Astrocyte (in vitro differentiated cells and primary cell): ENCODE measurements around the gene NLGN1. TPM values are rescaled to one million over a fixed set of nuclear protein-coding genes. Genes with fewer than 3 reads are reported as not detected.

Experiments
- DNase-seq: peaks from one replicate; pipeline ENCODE4 v3.0.0-alpha.2; 2010; ENCODE audit warnings: low read depth
- FAIRE-seq: peaks from 2 replicates; lab custom pipeline; 2011; peaks lifted over from hg19 to GRCh38; lab: Jason Lieb, UNC
- H2AFZ ChIP-seq: 2 replicates; pipeline ENCODE4 v1.6.0; 2012; ENCODE audit warnings: low read depth, low read length, inconsistent platforms
- H3K27ac ChIP-seq: 2 replicates; pipeline ENCODE4 v1.5.1; 2011; ENCODE audit warnings: low read depth, low read length, inconsistent platforms
- H3K27me3 ChIP-seq: 2 replicates; pipeline ENCODE4 v1.6.0; 2011; ENCODE audit warnings: low read length, inconsistent platforms; ENCODE audit not compliant: insufficient read depth
- H3K36me3 ChIP-seq: 2 replicates; pipeline ENCODE4 v1.5.1; 2011; ENCODE audit warnings: low read length, inconsistent platforms; ENCODE audit not compliant: insufficient read depth
- H3K4me1 ChIP-seq: 2 replicates; pipeline ENCODE4 v1.5.1; 2011; ENCODE audit warnings: low read length, inconsistent platforms; ENCODE audit not compliant: insufficient read depth
- H3K4me2 ChIP-seq: 2 replicates; pipeline ENCODE4 v1.6.0; 2012; ENCODE audit warnings: low read length, inconsistent platforms
- H3K4me3 ChIP-seq: 2 replicates; pipeline ENCODE4 v1.5.1; 2011; ENCODE audit warnings: low read depth, mild to moderate bottlenecking, low read length, inconsistent platforms; ENCODE audit not compliant: insufficient read depth
- H3K79me2 ChIP-seq: 2 replicates; pipeline ENCODE4 v1.6.0; 2012; ENCODE audit warnings: mild to moderate bottlenecking, low read length, inconsistent platforms; ENCODE audit not compliant: insufficient read depth
- H3K9ac ChIP-seq: 2 replicates; pipeline ENCODE4 v1.6.0; 2012; ENCODE audit warnings: mild to moderate bottlenecking, low read length, inconsistent platforms
- H3K9me3 ChIP-seq: 2 replicates; pipeline ENCODE4 v1.5.1; 2012; ENCODE audit warnings: low read depth, mild to moderate bottlenecking, low read length, inconsistent platforms; ENCODE audit not compliant: insufficient read depth
- H4K20me1 ChIP-seq: 2 replicates; pipeline ENCODE4 v1.6.0; 2012; ENCODE audit warnings: low read length, inconsistent platforms; ENCODE audit not compliant: insufficient read depth
- H3K27ac Mint-ChIP-seq: one replicate; pipeline ENCODE4 v1.8.0; 2021; ENCODE audit warnings: mild to moderate bottlenecking, mixed read lengths; ENCODE audit not compliant: unreplicated experiment
- H3K27me3 Mint-ChIP-seq: one replicate; pipeline ENCODE4 v1.8.0; 2021; ENCODE audit warnings: low read depth, mixed read lengths; ENCODE audit not compliant: unreplicated experiment
- H3K36me3 Mint-ChIP-seq: one replicate; pipeline ENCODE4 v1.8.0; 2021; ENCODE audit warnings: low read depth, mixed read lengths; ENCODE audit not compliant: unreplicated experiment
- H3K4me1 Mint-ChIP-seq: one replicate; pipeline ENCODE4 v1.8.0; 2021; ENCODE audit warnings: low read depth, mixed read lengths; ENCODE audit not compliant: unreplicated experiment
- H3K4me3 Mint-ChIP-seq: one replicate; pipeline ENCODE4 v1.8.0; 2021; ENCODE audit warnings: mild to moderate bottlenecking, moderate library complexity, mixed read lengths; ENCODE audit not compliant: unreplicated experiment
- H3K9me3 Mint-ChIP-seq: one replicate; pipeline ENCODE4 v1.8.0; 2021; ENCODE audit warnings: mild to moderate bottlenecking, mixed read lengths; ENCODE audit not compliant: unreplicated experiment
- EZH2 ChIP-seq: IDR thresholded peaks from 2 replicates; pipeline ENCODE4 v1.6.1; 2012; ENCODE audit warnings: mild to moderate bottlenecking, low read length, inconsistent platforms; ENCODE audit not compliant: insufficient read depth
- total RNA-seq: library from RNA; stranded (reverse); gene quantifications from 2 replicates; pipeline ENCODE4 v1.2.1, GENCODE V29; 2021
- TF ChIP-seq, protein P1 (sequence below): IDR thresholded peaks from 2 replicates; pipeline ENCODE4 v1.5.1; 2011; ENCODE audit warnings: low read depth, mild to moderate bottlenecking, inconsistent platforms, low read length, moderate library complexity; ENCODE audit not compliant: insufficient read depth

The NLGN1 gene
- total RNA-seq, 1 donor from 2014 or later: 1.2 TPM

- Mint-ChIP-seq H3K27me3 (no peaks in the 10 kb centered on the region), H3K9me3 (no peaks in the 10 kb centered on the region)
- no peak for FAIRE-seq
These were observed 794.9 kb downstream of the NLGN1 start for GRCh38 chr3:174192471-174192870.

GRCh38 chr3:174193604-174194003, 796.1 kb downstream of the NLGN1 start:
- Histone ChIP-seq H3K4me3 (no peak overlapping the region), H3K4me2 (no peak overlapping the region), H3K4me1 (no peaks in the 10 kb centered on the region), H2AFZ (no peak overlapping the region), H3K27me3 (no peaks in the 10 kb centered on the region), H3K9ac (no peak overlapping the region), H3K27ac (no peak overlapping the region), H4K20me1 (no peaks in the 10 kb centered on the region), H3K79me2 (no peaks in the 10 kb centered on the region), H3K9me3 (no peaks in the 10 kb centered on the region), H3K36me3 (no peaks in the 10 kb centered on the region)
- TF ChIP-seq, protein P1, sequence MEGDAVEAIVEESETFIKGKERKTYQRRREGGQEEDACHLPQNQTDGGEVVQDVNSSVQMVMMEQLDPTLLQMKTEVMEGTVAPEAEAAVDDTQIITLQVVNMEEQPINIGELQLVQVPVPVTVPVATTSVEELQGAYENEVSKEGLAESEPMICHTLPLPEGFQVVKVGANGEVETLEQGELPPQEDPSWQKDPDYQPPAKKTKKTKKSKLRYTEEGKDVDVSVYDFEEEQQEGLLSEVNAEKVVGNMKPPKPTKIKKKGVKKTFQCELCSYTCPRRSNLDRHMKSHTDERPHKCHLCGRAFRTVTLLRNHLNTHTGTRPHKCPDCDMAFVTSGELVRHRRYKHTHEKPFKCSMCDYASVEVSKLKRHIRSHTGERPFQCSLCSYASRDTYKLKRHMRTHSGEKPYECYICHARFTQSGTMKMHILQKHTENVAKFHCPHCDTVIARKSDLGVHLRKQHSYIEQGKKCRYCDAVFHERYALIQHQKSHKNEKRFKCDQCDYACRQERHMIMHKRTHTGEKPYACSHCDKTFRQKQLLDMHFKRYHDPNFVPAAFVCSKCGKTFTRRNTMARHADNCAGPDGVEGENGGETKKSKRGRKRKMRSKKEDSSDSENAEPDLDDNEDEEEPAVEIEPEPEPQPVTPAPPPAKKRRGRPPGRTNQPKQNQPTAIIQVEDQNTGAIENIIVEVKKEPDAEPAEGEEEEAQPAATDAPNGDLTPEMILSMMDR: no peak
- no peak for TF ChIP-seq EZH2
- no peaks in the 10 kb centered on the region for H3K36me3 Mint-ChIP-seq
- no peaks in the 10 kb centered on the region for H3K9me3 Mint-ChIP-seq
- DNase-seq: no peak
- no peak overlapping the region for H3K27ac Mint-ChIP-seq
- H3K27me3 Mint-ChIP-seq: no peaks in the 10 kb centered on the region
- no peaks in the 10 kb centered on the region for H3K4me1 Mint-ChIP-seq
- FAIRE-seq: no peak
- H3K4me3 Mint-ChIP-seq: no peak overlapping the region

More at GRCh38 chr3:174192471-174192870, 794.9 kb downstream of the NLGN1 start:
- no peaks in the 10 kb centered on the region for H3K36me3 ChIP-seq
- no peaks in the 10 kb centered on the region for H4K20me1 ChIP-seq
- no peaks in the 10 kb centered on the region for H3K36me3 Mint-ChIP-seq
- H3K4me1 Mint-ChIP-seq: no peaks in the 10 kb centered on the region
- no peak for TF ChIP-seq EZH2
- TF ChIP-seq, protein P1: no peak
- H3K27ac Mint-ChIP-seq: no peak overlapping the region
- DNase-seq: no peak
- no peaks in the 10 kb centered on the region for H3K4me1 ChIP-seq
- H3K79me2 ChIP-seq: no peaks in the 10 kb centered on the region
- no peak overlapping the region for H2AFZ ChIP-seq
- H3K4me3 Mint-ChIP-seq: no peak overlapping the region
- H3K4me3 ChIP-seq: no peak overlapping the region
- H3K27me3 ChIP-seq: no peaks in the 10 kb centered on the region
- H3K9me3 ChIP-seq: no peaks in the 10 kb centered on the region
- no peak overlapping the region for H3K27ac ChIP-seq
- H3K4me2 ChIP-seq: no peak overlapping the region
- no peak overlapping the region for H3K9ac ChIP-seq

GRCh38 chr3:174197416-174197815, 799.9 kb downstream of the NLGN1 start:
- FAIRE-seq (no peak), DNase-seq (no peak)
- Histone ChIP-seq H2AFZ (no peak overlapping the region), H4K20me1 (no peaks in the 10 kb centered on the region), H3K4me1 (no peaks in the 10 kb centered on the region), H3K27me3 (no peaks in the 10 kb centered on the region), H3K79me2 (no peaks in the 10 kb centered on the region), H3K9ac (no peak overlapping the region), H3K9me3 (no peaks in the 10 kb centered on the region), H3K36me3 (no peaks in the 10 kb centered on the region), H3K4me3 (no peak overlapping the region), H3K27ac (no peak overlapping the region), H3K4me2 (no peak overlapping the region)
- TF ChIP-seq EZH2: no peak
- TF ChIP-seq, protein P1: no peak
- Mint-ChIP-seq H3K27me3 (no peaks in the 10 kb centered on the region), H3K36me3 (no peaks in the 10 kb centered on the region), H3K9me3 (peaks cover 2% of the 10 kb centered on the region), H3K4me3 (no peak overlapping the region), H3K4me1 (peaks cover 2% of the 10 kb centered on the region), H3K27ac (no peak overlapping the region)
